Activated CD4-positive, alpha-beta T cell treated with anti-CD3 and anti-CD28 coated beads for 1 hour (primary cell): ENCODE data around the gene DMKN.
A peak's percentile ranks its signal among the peaks of the same experiment; 100 is the strongest.

ENCODE experiments used
- DNase-seq: peaks from one replicate; pipeline ENCODE4 v3.0.0-alpha.2; 2020

Gene DMKN

DNA sequence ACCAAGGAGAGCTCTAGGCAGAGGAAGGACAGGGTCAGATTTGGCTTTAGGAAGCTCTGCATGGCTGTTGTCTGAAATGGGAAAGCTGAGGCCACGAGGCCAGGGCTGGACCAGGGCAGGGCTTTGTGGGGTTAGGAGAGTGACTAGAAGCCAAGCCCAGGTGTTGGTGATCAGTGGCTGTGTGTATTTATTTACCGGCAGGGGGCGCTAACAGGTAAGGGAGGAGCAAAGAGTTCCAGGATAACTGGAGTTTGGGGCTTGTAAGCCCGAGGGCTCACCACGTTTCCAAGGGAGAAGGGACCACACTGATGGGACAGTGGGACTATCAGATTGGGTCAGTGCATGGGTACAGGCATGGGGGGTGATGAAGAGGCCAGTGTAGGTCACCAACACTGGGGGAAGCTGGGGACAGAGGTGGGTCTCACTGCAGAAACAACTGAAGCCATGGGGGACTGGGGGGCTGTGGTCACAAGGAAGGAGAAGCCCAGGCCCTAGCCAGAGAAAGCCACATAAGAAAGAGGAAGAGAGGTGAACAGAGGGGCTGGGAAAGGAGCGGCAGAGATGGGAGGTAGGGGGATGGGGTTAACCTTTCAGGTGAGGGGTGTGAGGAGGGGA is 35.8 kb upstream of the DMKN start:
- DNase-seq: peak; percentile 26

DNA sequence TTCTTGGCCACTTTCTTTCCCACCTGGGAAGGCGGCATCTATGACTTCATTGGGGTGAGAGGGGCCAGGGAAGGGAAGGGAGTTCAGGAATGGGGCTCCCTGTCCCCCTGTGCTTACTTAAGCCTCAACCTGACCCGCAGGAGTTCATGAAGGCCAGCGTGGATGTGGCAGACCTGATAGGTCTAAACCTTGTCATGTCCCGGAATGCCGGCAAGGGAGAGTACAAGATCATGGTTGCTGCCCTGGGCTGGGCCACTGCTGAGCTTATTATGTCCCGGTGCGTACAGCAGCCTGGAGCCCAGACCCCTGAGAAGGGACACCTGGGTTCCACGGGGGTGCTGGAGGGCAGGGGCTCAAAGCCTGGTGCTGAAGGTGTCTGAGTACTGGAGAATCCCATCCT is 33.1 kb upstream of the DMKN start:
- no peak for DNase-seq

DNA sequence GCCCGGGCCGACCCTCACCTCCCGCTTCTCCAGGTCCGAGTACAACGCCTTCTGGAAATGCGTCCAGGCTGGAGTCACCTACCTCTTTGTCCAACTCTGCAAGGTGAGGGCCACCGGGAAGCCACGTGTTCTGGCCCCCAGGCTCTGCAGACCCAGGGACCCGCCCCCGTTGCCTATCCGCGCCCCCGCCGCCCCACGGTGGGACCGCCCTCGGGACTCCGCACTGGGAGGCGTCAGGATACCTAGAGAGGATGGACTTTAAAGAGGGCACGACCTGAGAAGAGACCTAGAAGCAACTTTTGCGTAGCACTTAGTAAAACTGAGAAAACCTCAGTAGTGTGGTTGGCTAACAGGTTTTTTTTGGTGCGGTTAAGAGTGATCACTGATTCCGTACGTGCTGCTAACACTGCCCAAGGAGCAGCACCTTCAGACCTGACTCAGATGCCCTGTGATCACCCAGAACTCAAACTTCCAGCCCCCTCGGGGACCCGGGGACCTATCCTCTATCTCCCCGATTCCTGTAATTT is 32.5 kb upstream of the DMKN start:
- DNase-seq: peak; percentile 19

DNA sequence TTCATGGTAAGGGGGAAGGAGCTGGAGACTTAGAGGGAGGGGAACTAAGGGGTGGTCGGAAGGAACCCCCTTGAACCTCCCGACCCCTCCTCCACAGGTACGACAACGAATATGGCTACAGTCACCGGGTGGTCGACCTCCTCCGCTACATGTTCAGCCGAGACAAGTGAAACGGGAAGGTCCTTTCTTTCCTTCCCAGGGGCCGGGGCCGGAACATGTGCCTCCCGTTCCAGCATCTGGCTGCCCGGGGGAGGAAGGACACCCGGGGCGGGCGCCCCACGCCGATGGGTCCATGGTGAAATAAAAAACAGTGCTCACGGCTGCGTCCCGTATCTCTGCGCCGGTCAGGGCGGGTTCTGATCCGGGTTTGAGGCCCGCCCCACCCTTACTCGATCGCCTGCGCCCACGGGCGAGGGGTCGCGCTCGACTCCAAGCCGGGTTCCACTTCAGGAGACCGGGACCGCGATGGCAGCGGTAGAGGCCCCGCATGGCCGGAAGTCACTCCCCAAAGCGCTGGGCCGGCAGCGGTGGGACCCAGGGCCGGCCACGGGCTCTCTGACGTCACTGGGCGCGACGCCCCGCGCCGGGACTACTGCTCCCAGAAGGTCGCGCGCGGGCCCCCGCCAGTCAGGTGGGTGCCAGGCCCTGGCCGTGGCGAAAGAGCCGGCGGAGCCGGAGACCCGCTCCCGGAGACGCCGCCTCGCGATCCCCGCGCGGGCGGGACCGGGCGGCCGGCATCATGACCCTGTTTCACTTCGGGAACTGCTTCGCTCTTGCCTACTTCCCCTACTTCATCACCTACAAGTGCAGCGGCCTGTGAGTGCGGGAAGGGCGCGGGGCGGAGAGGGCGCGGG is 31.8 kb upstream of the DMKN start, which contains the start of gene TMEM147:
Gene TMEM147 (plus strand): TSS at position 626 of the 854 bp plus-strand sequence. CDS start 114 bp downstream, at position 740.
- DNase-seq: peak; percentile 59

DNA sequence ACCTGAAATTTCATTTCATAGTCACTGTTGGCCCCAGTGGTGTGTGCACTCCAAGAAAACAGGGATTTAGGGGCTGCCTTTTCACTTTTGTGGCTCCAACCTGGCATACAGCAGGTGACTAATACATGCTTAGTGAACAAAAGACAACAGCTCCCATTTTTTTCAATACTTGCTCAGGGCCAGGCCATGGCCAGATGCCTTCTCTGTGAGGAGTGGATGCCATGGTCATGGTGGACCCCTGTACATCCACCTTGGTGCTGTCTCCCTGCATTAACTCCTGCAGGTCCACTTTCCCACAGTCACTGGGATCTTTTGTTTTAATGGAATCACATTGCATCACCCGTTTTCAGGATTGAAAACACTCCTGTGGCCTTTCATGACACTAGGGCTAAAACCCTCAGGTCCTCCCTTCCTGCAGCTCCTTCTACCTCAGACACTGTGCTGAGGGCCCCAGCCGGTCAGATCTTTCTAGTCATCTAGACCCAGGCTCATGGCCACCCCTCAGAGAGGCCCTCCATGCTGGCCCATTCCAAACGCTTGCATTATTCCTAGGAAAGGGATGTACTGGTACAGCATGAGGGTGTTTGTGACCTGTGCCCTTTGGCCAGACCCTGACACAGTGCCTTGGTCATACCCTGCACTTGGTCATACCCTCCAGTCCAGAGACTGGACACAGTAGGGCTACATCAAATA is 30.8 kb upstream of the DMKN start:
- DNase-seq: no peak

DNA sequence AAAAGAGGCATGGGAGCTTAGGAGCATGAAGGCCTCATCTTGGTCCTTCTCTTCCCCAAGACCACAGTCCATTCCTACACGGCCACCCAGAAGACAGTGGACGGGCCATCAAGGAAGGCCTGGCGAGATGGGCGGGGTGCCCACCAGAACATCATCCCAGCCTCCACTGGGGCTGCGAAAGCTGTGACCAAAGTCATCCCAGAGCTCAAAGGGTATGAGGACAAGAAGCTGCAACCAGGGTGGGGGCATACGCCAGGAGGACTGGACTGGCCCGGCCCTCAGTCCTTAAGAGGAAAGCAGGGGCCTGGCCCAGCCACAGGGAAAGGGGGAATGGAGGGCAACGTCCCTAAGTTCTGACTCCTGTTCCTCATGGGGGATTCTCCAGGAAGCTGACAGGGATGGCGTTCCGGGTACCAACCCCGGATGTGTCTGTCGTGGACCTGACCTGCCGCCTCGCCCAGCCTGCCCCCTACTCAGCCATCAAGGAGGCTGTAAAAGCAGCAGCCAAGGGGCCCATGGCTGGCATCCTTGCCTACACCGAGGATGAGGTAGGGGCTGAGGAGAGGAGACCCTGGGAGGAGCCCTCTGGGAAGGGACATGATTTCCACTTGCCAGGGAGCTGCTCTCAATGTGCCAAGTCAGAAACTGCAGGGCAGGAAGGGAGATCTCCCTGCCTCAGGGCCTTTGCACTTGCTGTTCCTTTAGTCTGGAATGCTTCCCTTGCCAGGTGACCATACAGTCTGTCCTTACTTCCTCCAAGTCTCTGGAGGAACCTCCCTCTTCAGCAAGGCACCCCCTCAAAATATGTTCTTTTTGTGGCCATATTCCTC is 30.0 kb upstream of the DMKN start:
- no peak for DNase-seq

DNA sequence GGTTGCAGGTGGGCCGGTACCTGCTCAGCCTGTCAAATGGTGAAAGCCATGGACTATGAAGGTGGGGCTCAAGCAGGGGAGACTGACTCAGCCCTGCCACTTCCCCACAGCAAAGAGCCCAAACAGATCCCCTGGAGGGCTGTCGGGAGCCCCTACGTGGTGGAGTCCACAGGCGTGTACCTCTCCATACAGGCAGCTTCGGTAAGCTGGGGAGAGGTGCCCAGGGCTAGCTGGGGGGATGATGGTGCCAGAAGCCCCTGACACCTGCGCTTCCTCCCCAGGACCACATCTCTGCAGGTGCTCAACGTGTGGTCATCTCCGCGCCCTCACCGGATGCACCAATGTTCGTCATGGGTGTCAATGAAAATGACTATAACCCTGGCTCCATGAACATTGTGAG is 28.8 kb upstream of the DMKN start:
- DNase-seq: no peak

DNA sequence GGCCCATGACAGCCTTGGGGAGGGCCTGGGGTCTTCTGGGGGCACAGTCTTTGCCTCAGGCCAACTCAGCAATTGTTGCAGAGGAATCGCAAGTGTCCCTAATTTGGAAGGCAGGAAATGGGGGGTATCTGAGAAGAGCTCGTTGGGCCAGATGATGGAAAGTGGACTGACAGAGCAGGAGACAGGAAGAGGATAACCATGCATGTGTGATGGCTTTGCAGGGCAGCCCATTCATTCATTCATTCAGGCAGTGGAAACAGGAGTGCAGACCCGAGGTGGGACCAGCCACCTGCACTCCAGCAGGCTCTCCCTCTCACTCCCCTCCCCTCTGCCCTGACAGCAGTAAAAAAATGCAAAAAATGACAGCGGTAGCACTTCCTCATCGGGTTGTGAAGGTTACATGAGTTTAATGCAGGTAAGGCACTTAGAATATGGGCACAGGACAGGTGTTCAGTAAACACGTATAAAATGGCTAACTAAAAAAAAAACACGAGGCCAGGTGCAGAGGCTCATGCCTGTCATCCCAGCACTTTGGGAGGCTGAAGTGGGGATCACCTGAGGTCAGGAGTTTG is 27.0 kb upstream of the DMKN start:
- no peak for DNase-seq

DNA sequence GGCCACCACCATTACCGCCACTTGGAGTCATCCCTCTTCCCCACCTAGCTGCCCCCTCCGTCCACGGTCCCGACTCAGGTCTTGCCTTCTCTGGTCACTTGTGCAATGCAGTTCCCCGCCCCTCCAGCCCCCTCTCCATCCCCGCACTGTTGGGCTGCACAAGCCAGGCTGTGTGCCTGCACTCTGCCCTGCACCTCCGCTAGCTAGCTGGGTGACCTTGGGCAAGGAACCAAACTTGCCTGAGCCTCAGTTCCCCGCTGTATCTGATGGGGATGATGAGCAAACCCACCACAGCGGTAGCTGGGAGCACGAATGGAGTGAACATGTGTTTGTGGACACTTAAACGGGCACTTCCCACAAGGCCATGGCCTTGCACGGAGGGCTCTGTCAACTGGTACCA is 26.4 kb upstream of the DMKN start:
- no peak for DNase-seq

DNA sequence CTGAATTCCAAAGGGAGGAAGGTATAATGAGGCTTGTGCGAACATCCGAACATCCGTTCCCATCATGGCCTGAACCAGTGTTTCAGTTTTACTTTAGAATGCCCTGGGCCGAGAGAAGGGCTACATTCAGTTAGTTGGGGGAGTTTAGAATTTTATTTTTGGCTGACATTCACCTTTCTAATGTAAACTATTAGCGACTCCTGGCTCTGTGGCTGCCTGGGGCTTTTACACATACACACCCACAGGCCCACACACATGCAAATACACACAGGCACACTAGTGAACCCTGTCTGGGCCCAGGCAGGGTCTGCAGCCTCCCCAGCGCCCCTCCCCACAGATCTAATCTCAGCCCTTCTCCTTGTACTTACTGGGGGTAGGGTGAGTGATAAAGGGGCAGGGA is 25.9 kb upstream of the DMKN start:
- DNase-seq: no peak

DNA sequence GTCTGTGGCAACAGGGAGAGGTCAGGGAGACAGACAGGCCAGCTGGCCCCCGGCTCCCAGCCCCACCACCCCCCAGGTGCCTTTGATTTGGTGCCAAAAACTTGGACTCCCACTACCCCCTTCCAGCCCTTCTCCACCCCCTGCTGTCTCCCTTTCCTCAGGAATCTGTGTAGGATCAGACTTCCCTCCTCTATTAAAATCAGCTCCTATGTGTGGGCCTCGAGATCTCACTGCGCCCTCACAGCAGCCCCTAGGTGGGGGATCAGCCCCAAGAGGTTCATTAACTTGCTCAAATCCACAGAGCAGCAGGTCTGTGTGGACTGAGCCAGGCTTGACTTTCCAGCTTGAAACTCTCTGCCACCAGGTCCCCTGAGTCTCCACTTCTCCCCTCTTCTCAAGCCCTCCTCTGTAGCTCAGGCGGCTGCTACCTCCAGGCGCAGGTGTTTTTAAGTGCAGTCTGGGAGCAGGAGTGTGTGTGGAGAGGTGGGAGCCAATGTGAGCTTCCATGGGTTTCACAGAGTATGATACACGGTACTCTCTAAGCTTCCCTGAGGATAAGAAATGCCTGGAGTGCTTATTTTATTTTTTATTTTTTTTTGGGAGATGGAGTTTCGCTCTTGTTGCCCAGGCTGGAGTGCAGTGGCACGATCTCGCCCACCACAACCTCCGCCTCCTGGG is 21.5 kb upstream of the DMKN start:
- DNase-seq: no peak

DNA sequence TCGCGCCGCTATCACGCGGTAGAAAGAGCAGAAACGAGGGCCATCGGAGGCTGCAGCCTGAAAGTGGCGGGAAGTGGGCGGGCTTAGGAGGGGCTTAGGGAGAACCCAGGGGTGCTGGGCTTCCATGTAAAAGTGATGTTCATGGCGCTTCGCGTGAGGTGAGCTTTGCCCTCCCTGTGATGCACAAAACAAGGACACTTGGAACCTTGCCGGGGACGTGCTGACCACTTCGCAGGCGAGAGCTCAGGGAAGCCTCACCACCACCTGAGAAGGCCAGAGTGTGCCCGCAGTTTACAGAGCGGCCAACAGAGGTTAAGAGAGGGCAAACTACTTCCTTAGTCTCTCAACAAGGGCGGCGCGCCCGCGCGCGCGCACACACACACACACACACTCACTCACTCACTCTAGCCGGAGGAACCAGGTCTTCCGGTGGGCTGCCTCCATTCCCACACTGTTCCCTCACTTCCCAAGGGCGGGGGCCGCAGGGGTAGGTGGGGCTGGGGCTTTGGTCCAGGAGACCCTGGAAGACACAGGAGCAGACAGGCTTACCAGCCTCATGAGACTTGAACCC is 20.5 kb upstream of the DMKN start:
- peak; percentile 17 for DNase-seq

DNA sequence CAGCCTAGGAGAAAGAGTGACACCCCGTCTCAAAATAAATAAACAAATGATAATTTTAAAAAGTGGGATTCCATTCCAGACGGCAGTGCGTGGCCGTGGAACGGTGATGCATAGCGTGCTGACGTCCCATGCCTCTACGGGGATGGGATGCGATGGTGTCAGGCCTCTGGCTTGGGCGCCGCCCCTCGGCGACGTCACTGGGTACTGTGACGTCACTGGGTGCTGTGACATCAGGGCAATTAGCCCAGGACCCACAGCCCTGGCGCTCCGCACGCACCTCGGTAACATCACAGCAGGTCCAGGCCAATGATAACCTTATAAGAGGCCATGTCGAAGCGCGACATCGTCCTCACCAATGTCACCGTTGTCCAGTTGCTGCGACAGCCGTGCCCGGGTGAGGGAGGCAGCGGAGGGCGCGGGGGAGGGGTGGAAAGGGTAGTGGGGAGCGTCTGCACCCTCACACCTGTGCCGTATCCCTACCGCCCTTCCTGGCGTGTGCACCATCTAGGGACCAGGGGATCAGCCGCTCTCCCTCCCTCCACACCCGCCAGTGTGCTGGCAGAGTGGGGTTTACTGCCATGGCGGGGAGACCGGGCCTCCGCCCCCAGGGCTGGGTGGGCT is 19.9 kb upstream of the DMKN start, which contains the start of gene GAPDHS:
Gene GAPDHS (plus strand): TSS at position 256 of the 621 bp plus-strand sequence. CDS start 72 bp downstream, at position 328.
- no peak for DNase-seq

DNA sequence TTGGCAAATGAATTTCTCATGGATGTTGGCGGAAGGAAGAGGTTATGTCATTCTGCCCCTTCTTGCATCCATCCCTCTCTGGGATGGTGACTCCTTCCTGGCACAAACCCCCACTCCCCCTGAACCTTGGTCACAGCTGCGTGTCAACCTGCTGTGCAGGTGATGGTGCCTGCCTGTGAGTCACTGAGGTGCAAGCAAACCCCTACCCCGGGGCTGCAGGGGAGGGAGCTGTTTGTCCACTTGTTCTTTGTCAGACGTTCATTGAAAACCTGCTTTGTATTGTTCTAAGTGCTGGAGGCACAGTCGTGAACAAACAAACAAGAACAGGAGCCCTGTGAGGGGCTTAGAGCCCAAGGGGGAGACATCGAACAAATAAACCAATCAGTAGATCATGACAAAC is 17.8 kb upstream of the DMKN start:
- no peak for DNase-seq

DNA sequence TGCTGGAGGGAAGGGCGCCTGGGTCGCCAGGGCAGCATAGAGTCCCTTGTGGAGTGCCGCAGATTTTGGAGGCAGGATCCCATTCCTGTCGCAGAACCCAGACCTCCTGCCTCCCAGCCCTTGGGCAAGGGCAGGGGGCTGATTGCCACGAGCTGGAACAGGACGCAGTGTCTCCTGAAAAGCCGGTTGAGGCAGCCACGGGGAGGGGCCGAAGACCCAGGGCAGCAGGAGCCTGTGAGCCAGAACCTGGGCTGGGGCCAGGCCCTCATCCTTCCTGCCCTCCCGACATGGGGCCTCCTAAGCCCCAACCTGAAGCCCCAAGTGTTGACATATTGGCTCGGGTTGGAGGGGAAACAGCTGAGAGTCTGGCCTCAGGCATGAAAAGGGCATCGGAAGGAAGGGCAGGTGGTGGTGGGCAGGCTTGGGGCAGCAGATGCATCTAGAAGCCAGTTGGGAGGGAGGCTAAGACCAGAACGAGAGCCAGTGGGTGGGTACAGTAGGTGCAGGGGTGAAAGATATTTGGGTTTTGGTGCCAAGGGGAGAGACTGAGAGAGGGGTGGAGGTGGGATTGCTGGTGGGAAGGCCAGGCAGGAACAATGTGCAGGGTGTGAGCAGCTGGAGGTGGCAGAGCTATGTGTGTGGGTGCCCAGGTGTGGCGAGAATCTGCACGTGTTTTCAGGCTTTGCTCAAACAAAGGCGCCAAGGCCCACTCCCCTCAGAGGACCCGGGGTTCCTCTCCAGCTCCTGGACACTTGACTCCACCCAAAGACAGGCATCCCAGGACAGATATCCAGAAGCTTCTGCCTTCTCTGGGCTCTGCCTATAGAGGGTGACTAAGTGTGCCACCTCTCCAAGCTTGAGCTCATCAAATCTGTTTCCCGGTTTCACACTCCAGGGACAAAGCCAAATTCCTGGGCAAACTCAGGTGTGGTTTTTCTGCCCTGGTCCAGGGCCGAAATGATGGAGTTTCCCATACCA is 16.1 kb upstream of the DMKN start:
- no peak for DNase-seq

DNA sequence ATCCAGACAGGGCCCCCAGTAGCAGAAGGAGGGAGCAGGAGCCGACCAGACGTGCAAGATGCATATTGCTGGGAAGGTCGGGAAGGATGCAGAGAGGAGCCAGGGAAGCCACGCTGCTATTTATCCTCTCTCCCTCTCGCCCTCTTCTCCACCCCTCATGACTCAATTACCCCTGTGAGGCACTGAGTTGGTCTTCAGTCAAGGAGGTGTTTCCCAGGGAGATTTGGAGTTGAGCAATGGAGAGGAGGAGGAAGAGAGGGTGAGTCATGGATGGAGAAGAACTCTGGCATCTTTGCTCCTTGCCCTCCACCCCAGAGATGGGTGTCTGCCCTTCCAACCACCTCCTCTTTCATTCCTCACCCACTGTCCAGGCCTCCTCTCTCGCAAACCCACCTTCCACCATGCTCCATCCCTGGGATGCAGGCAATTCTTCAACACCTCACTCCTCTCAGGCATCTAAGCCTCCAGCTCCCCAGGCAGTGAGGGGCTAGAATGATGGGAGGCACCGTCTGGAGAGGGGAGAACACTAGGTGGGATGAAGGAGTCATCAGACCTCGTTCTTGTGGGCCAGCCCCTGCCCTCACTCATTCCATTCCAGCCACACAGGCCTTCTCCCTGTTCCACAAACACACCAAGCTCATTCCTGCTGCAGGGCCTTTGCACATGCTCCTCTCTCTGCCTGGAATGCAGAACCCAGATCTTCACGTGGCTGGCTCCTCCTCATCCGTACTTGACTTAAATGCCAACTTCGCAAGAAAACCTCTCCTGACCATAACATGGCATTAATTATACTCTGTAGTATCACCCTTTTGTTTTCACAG is 15.0 kb upstream of the DMKN start, which contains the start of gene SBSN:
Gene SBSN (minus strand): TSS at position 94 of the 821 bp plus-strand sequence. CDS start 30 bp downstream, at position 64.
- no peak for DNase-seq

DNA sequence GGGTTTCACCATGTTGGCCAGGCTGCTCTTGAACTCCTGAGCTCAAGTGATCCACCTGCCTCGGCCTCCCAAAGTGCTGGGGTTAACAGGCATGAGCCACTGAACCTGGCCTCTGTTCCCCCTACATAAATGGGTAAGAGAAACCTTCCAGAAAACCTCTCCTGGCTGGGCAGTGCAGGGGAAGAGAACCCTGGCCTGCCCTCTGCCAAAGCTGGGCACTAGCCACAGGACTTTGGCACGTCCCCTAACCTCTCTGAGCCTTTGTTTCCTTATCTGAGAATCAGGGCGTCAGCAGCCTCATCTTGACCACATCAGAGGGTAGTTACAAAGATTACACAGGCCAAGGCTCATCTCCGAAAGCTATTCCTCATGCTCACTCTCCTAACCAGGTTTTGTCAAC is 12.4 kb upstream of the DMKN start:
- no peak for DNase-seq

DNA sequence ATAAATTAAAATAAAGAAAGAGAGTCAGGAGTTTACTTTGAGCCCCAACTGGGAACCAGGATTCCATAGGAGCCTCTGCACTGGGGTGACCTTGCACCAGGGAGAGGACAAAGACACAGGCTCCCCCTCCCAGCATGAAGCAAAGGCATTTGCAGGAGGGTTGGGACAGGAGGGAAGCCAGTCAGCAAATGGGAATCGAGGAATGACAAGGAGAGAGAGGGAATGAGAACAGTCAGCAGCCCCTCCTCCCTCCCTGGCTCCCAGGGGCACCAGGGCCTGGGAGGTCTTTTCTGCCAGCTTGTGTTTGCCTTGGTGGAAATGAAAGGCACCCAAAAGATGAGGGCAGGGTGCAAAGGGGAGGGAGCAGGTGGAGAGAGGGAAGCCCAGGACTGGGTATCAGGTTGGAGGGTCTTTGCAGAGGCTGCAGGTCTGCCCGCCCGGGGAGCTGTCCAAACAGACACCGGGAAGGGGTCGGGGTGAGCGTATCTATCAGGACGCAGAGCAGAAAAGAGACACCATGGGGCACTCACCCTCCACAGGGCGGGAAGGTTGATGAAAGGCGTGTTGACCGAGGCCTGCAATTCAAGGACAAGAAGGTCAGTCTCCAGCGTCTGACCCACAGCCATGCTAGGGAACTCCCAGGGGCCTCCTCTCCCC is 10.9 kb upstream of the DMKN start:
- DNase-seq: no peak
